Endothelial cell of umbilical vein (primary cell): ENCODE results near the gene NDUFA5. TPM values are rescaled to one million over a fixed set of nuclear protein-coding genes. Genes with fewer than 3 reads are reported as not detected.

Source experiments
- BruUV-seq: library from RNA; stranded (reverse); fragments of 400-500 nt; replicated peaks from 2 replicates; lab custom pipeline; 2021; lab: Mats Ljungman, UMichigan
- CTCF ChIA-PET: fragments of 300-600, 350-600 bp; sonication (Branson Sonifier 250); formaldehyde crosslinking; loops from one replicate; lab custom pipeline; 2021; ENCODE audit warnings: antibody characterized with exemption, inconsistent platforms; lab: Charles Lee
- POLR2A ChIA-PET: fragments of 300-600, 350-600 bp; sonication (Branson Sonifier 250); formaldehyde crosslinking; loops from one replicate; lab custom pipeline; 2021; ENCODE audit warnings: antibody characterized with exemption, inconsistent platforms; lab: Charles Lee
- DNase-seq: peaks from one replicate; pipeline ENCODE4 v3.0.0-alpha.2; 2011; ENCODE audit warnings: low read depth, low spot score
- FAIRE-seq: peaks from 2 replicates; lab custom pipeline; 2011; peaks lifted over from hg19 to GRCh38; lab: Jason Lieb, UNC
- H2AFZ ChIP-seq: 2 replicates; pipeline ENCODE4 v1.6.0; 2012; ENCODE audit warnings: low read depth, low read length, control low read depth, inconsistent platforms
- H3K27ac ChIP-seq: 2 replicates; pipeline ENCODE4 v1.5.1; 2011; ENCODE audit warnings: low read depth, mild to moderate bottlenecking, control low read depth, low read length, moderate library complexity; ENCODE audit not compliant: insufficient read depth
- H3K27me3 ChIP-seq, 2 experiments: 2 replicates each; pipeline versions ENCODE4 v1.6.0 to v1.6.1; 2011; ENCODE audit warnings: low read length in 2 of 2, mixed read lengths in 1 of 2; ENCODE audit not compliant: control insufficient read depth in 2 of 2, insufficient read depth in 2 of 2
- H3K36me3 ChIP-seq, 2 experiments: 2 replicates in 1 of 2; 3 replicates in 1 of 2; pipeline ENCODE4 v1.5.1; 2011; ENCODE audit warnings: low read length in 2 of 2, mild to moderate bottlenecking in 1 of 2, moderate library complexity in 1 of 2; ENCODE audit not compliant: control insufficient read depth in 2 of 2, insufficient read depth in 2 of 2; ENCODE audit errors: extremely low read depth in 1 of 2
- H3K4me1 ChIP-seq: 3 replicates; pipeline ENCODE4 v1.5.1; 2011; ENCODE audit warnings: mild to moderate bottlenecking, low read length; ENCODE audit not compliant: control insufficient read depth, insufficient read depth; ENCODE audit errors: extremely low read depth
- H3K4me2 ChIP-seq: 2 replicates; pipeline ENCODE4 v1.6.1; 2011; ENCODE audit warnings: low read length, control low read depth, mixed read lengths; ENCODE audit not compliant: insufficient read depth
- H3K4me3 ChIP-seq, 3 experiments: fragments of 200-600 bp in 1 of 3; sonication (generic), shearing (Covaris generic) in 1 of 3; replicated peaks in 1 of 3; 2 replicates each; pipeline ENCODE4 v1.5.1; 2011 to 2016; ENCODE audit warnings: control low read depth in 3 of 3, low read length in 3 of 3, mild to moderate bottlenecking in 2 of 3, inconsistent platforms in 1 of 3, low read depth in 1 of 3, moderate library complexity in 1 of 3; ENCODE audit not compliant: insufficient read depth in 1 of 3
- H3K79me2 ChIP-seq: 2 replicates; pipeline ENCODE4 v1.6.0; 2012; ENCODE audit warnings: low read length, inconsistent platforms; ENCODE audit not compliant: control insufficient read depth, insufficient read depth
- H3K9ac ChIP-seq: replicated peaks from 2 replicates; pipeline ENCODE3; 2011; ENCODE audit warnings: low read length, control low read depth; ENCODE audit not compliant: insufficient read depth; ENCODE audit errors: extremely low read depth
- H3K9me1 ChIP-seq: replicated peaks from 3 replicates; pipeline ENCODE4 v1.6.0; 2011; ENCODE audit warnings: mild to moderate bottlenecking, low read length; ENCODE audit not compliant: control insufficient read depth, insufficient read depth; ENCODE audit errors: extremely low read depth
- H3K9me3 ChIP-seq: replicated peaks from 2 replicates; pipeline ENCODE4 v1.5.1; 2012; ENCODE audit warnings: low read length, inconsistent platforms; ENCODE audit not compliant: control insufficient read depth, insufficient read depth
- H4K20me1 ChIP-seq: replicated peaks from 2 replicates; pipeline ENCODE3; 2011; ENCODE audit warnings: mild to moderate bottlenecking, low read length; ENCODE audit not compliant: control insufficient read depth, insufficient read depth; ENCODE audit errors: extremely low read depth
- EZH2 ChIP-seq: IDR thresholded peaks from 2 replicates; pipeline ENCODE4 v1.6.1; 2012; ENCODE audit warnings: borderline replicate concordance, low read depth, mild to moderate bottlenecking, moderate library complexity, low read length, inconsistent platforms; ENCODE audit not compliant: severe bottlenecking
- FOS ChIP-seq: IDR thresholded peaks from 2 replicates; pipeline ENCODE4 v1.6.1; 2011; ENCODE audit warnings: mild to moderate bottlenecking, low read length, moderate library complexity, borderline replicate concordance; ENCODE audit not compliant: insufficient read depth
- GATA2 ChIP-seq: IDR thresholded peaks from 2 replicates; pipeline ENCODE4 v1.7.0; 2011; ENCODE audit warnings: low read depth, mild to moderate bottlenecking, moderate library complexity, mixed read lengths, low read length; ENCODE audit not compliant: insufficient read length, insufficient read depth
- JUN ChIP-seq: IDR thresholded peaks from 2 replicates; pipeline ENCODE4 v1.6.1; 2011; ENCODE audit warnings: borderline replicate concordance, low read depth; ENCODE audit not compliant: insufficient read length, insufficient read depth
- MYC ChIP-seq: IDR thresholded peaks from one replicate; pipeline ENCODE4 v1.6.1; 2011; ENCODE audit warnings: mild to moderate bottlenecking, low read depth, low read length
- POLR2A ChIP-seq: IDR thresholded peaks from 2 replicates; pipeline ENCODE4 v1.6.1; 2012; ENCODE audit warnings: low read depth, mild to moderate bottlenecking, control low read depth, low read length
- POLR2AphosphoS5 ChIP-seq: IDR thresholded peaks from 2 replicates; pipeline ENCODE4 v1.6.1; 2012; ENCODE audit warnings: low read depth, mild to moderate bottlenecking, control low read depth, low read length, moderate library complexity; ENCODE audit not compliant: insufficient read depth
- dilution Hi-C: fragments of 300-500 bp; cut with MboI; formaldehyde crosslinking; loops from one replicate; pipeline ENCODE4 v1.15.0; 2019; ENCODE audit warnings: low sequenced_read_pairs; ENCODE audit not compliant: extremely low pct_ligation_motif_present
- intact Hi-C: fragments of 100-400 bp; cut with micrococcal nuclease; formaldehyde crosslinking; loops from one replicate; pipeline ENCODE4 v1.10.0; 2022
- polyA plus RNA-seq, 4 experiments: library from polyadenylated mRNA; depleted of rRNA in 3 of 4; stranded (reverse) in 3 of 4; unstranded in 1 of 4; fragments of >200 nt; gene quantifications; 2 replicates each; pipeline versions ENCODE4 v1.2.1 to v1.2.3, GENCODE V29; 2011 to 2012; ENCODE audit warnings: missing spikeins in 1 of 4
- total RNA-seq: library from RNA; stranded (reverse); gene quantifications from 2 replicates; pipeline ENCODE4 v1.2.3, GENCODE V29; 2021
- TF ChIP-seq, protein P1 (sequence below): IDR thresholded peaks from 2 replicates; pipeline ENCODE4 v1.6.1; 2011; ENCODE audit not compliant: insufficient read depth, insufficient read length
- TF ChIP-seq, protein P2 (sequence below), 2 donors: IDR thresholded peaks; 1 replicate in 1 of 2; 2 replicates in 1 of 2; pipeline ENCODE4 v1.5.1; 2011; ENCODE audit warnings: low read length in 2 of 2, mild to moderate bottlenecking in 2 of 2, moderate library complexity in 2 of 2, control low read depth in 1 of 2, inconsistent platforms in 1 of 2, low read depth in 1 of 2; ENCODE audit not compliant: insufficient read depth in 1 of 2; ENCODE audit errors: extremely low read depth in 1 of 2

The NDUFA5 gene
- total and polyA plus RNA-seq, 2 donors (not counting 3 experiments of a cell fraction or from before 2014, with no cell fraction given) = 6.2 to 62.3 TPM

GRCh38 chr7:123548406-123548805, 9.2 kb downstream of the NDUFA5 start:
- Histone ChIP-seq H3K27ac (no peak overlapping the region), H3K27me3 (no peaks in the 10 kb centered on the region), H2AFZ (no peak overlapping the region), H3K79me2 (peaks cover 2% of the 10 kb centered on the region), H3K4me2 (no peak overlapping the region), H3K4me3 (no peak overlapping the region), H4K20me1 (no peaks in the 10 kb centered on the region), H3K36me3 (peaks cover 2 to 3% of the 10 kb centered on the region in 2 experiments), H3K9me3 (no peaks in the 10 kb centered on the region), H3K9ac (no peak overlapping the region), H3K4me1 (peaks cover 5% of the 10 kb centered on the region), H3K9me1 (no peaks in the 10 kb centered on the region)
- intact Hi-C loops = no loop called here
- POLR2A ChIA-PET = no interaction called here
- FAIRE-seq = no peak
- CTCF ChIA-PET = interaction anchor here (1.0 kb wide), 2 partner anchors 12 to 54 kb away, joined by 3 read pairs; no protein-coding TSS in a partner anchor
- BruUV-seq = no TSS peak
- dilution Hi-C loops = no loop called here
- TF ChIP-seq EZH2 (no peak), JUN (no peak), POLR2AphosphoS5 (no peak), GATA2 (no peak), FOS (no peak), MYC (no peak), POLR2A (no peak)
- TF ChIP-seq, protein P1, sequence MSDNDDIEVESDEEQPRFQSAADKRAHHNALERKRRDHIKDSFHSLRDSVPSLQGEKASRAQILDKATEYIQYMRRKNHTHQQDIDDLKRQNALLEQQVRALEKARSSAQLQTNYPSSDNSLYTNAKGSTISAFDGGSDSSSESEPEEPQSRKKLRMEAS = no peak
- TF ChIP-seq, protein P2, sequence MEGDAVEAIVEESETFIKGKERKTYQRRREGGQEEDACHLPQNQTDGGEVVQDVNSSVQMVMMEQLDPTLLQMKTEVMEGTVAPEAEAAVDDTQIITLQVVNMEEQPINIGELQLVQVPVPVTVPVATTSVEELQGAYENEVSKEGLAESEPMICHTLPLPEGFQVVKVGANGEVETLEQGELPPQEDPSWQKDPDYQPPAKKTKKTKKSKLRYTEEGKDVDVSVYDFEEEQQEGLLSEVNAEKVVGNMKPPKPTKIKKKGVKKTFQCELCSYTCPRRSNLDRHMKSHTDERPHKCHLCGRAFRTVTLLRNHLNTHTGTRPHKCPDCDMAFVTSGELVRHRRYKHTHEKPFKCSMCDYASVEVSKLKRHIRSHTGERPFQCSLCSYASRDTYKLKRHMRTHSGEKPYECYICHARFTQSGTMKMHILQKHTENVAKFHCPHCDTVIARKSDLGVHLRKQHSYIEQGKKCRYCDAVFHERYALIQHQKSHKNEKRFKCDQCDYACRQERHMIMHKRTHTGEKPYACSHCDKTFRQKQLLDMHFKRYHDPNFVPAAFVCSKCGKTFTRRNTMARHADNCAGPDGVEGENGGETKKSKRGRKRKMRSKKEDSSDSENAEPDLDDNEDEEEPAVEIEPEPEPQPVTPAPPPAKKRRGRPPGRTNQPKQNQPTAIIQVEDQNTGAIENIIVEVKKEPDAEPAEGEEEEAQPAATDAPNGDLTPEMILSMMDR (IDR thresholded peaks at IDR 0.05; ENCODE audit: extremely low read depth in 1 of 2, insufficient read depth in 1 of 2, low read depth in 1 of 2, low read length in 2 of 2) = no peak
- no peak for DNase-seq
